Tibial nerve (tissue), 4 donors: ENCODE data around the gene TAF11L4. TPM values are rescaled to one million over a fixed set of nuclear protein-coding genes. Genes with fewer than 3 reads are reported as not detected.
"Not testable (repeated sequence)": the region's sequence is repeated elsewhere in the genome, so short reads cannot be mapped to it uniquely, and the experiment has no call there.

Experiments
- DNase-seq, 2 donors: peaks; one replicate each; pipeline ENCODE4 v3.0.0-alpha.2; 2019; ENCODE audit warnings: low spot score in 2 of 2
- H3K27ac ChIP-seq, 4 donors: fragments of 200-600 bp; sonication (generic) in 3 of 4; one replicate each; pipeline ENCODE4 v1.5.1; 2017 to 2019; ENCODE audit warnings: mild to moderate bottlenecking in 1 of 4
- H3K27me3 ChIP-seq, 2 donors: fragments of 200-600 bp; sonication (generic) in 1 of 2; one replicate each; pipeline versions ENCODE4 v1.5.1 to v1.6.0; 2017 to 2019
- H3K36me3 ChIP-seq, 3 donors: fragments of 200-600 bp; sonication (generic); one replicate each; pipeline ENCODE4 v1.5.1; 2018 to 2019
- H3K4me1 ChIP-seq, 4 donors: fragments of 200-600 bp; sonication (generic) in 3 of 4; one replicate each; pipeline ENCODE4 v1.5.1; 2017 to 2019
- H3K4me3 ChIP-seq, 4 donors: fragments of 200-600 bp; sonication (generic) in 3 of 4; one replicate each; pipeline ENCODE4 v1.5.1; 2017 to 2019; ENCODE audit warnings: mild to moderate bottlenecking in 1 of 4, moderate library complexity in 1 of 4
- H3K9me3 ChIP-seq, 4 donors: fragments of 200-600 bp; sonication (generic) in 3 of 4; one replicate each; pipeline ENCODE4 v1.5.1; 2017 to 2019
- EP300 ChIP-seq, 2 donors: sonication (generic); formaldehyde crosslinking; IDR thresholded peaks; one replicate each; pipeline ENCODE4 v1.6.1; 2017; ENCODE audit warnings: antibody characterized with exemption in 2 of 2, mild to moderate bottlenecking in 1 of 2
- POLR2A ChIP-seq, 2 donors: fragments of 450-650 bp; IDR thresholded peaks; one replicate each; pipeline ENCODE4 v1.6.1; 2017; ENCODE audit warnings: antibody characterized with exemption in 2 of 2, mild to moderate bottlenecking in 2 of 2, moderate library complexity in 2 of 2
- WGBS, 2 donors: methylation state at CpG; one replicate each; pipeline ENCODE4 v1.1.5; 2018; 5-methylcytosine and 5-hydroxymethylcytosine counted together
- total RNA-seq, 4 donors: library from RNA; depleted of rRNA; stranded (reverse); fragments of >200 nt; gene quantifications; one replicate each; pipeline ENCODE4 v1.1.0, GENCODE V29; 2016
- TF ChIP-seq, protein P1 (sequence below), 5 experiments: fragments of 200-600 bp in 3 of 5; fragments of 450-650 bp in 2 of 5; sonication (generic) in 3 of 5; IDR thresholded peaks; one replicate each; pipeline ENCODE4 v1.5.1; 2016 to 2019; ENCODE audit warnings: antibody characterized with exemption in 5 of 5, mild to moderate bottlenecking in 3 of 5, moderate library complexity in 2 of 5

TAF11L4 gene
- not detected for total RNA-seq

- DNase-seq, H3K36me3 ChIP-seq, H3K9me3 ChIP-seq, H3K4me3 ChIP-seq, H3K4me1 ChIP-seq, H3K27me3 ChIP-seq, H3K27ac ChIP-seq: not testable (repeated sequence)
- no CpG with 5 or more reads among the region's 15 CpGs for WGBS, 2 donors
These were observed at the start of gene TAF11L4 for GRCh38 chr5:17521501-17521900. TSS of gene TAF11L4 (plus strand) at chr5:17521801.

DNA sequence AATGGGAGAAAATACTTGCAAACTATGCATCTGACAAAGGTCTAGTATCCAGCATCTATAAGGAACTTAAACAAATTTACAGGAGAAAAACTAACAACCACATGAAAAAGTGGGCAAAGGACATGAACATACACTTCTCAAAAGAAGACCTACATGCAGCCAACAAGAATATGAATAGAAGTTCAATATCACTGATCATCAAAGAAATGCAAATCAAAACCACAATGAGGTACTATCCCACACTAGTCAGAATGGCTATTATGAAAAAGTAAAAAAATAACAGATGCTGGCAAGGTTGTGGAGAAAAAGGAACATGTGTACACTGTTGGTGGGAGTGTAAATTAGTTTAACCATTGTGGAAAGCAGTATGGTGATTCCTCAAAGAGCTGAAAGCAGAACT, 46.5 kb upstream of the TAF11L4 start:
- not testable (repeated sequence) for H3K27me3 ChIP-seq, H3K9me3 ChIP-seq, H3K27ac ChIP-seq, H3K4me3 ChIP-seq, H3K36me3 ChIP-seq, DNase-seq, H3K4me1 ChIP-seq

DNA sequence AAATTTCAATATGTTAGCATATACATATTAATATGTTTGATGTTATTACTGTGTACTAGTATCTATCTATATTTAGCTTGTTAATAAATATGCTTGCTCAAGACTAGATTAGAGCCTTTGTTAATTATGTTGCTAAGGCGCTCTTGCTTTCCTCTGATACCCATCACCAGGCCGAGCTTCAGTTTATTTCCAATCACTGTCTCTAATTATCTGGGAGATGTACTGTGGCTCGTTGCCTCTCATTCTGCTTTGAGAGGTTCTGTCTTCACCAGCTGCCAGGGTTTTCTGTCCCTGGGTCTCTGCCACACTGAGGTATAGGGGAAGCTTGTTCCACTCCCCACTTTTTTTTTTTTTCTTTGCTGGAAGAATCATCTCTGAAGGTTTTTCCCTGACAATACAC, 44.6 kb upstream of the TAF11L4 start:
- 79 to 83% methylated on average over 3 of the region's 3 CpGs for WGBS, 2 donors
- TF ChIP-seq EP300 (IDR thresholded peaks at IDR 0.05) (no peak), POLR2A (IDR thresholded peaks at IDR 0.05) (no peak)
- TF ChIP-seq, protein P1, sequence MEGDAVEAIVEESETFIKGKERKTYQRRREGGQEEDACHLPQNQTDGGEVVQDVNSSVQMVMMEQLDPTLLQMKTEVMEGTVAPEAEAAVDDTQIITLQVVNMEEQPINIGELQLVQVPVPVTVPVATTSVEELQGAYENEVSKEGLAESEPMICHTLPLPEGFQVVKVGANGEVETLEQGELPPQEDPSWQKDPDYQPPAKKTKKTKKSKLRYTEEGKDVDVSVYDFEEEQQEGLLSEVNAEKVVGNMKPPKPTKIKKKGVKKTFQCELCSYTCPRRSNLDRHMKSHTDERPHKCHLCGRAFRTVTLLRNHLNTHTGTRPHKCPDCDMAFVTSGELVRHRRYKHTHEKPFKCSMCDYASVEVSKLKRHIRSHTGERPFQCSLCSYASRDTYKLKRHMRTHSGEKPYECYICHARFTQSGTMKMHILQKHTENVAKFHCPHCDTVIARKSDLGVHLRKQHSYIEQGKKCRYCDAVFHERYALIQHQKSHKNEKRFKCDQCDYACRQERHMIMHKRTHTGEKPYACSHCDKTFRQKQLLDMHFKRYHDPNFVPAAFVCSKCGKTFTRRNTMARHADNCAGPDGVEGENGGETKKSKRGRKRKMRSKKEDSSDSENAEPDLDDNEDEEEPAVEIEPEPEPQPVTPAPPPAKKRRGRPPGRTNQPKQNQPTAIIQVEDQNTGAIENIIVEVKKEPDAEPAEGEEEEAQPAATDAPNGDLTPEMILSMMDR (IDR thresholded peaks at IDR 0.05): no peak
- no peak for DNase-seq
- no peak overlapping the region for H3K4me3 ChIP-seq
- no peaks in the 10 kb centered on the region for H3K9me3 ChIP-seq
- no peaks in the 10 kb centered on the region for H3K4me1 ChIP-seq
- no peak overlapping the region for H3K27ac ChIP-seq
- H3K27me3 ChIP-seq: no peaks in the 10 kb centered on the region
- H3K36me3 ChIP-seq: no peaks in the 10 kb centered on the region

DNA sequence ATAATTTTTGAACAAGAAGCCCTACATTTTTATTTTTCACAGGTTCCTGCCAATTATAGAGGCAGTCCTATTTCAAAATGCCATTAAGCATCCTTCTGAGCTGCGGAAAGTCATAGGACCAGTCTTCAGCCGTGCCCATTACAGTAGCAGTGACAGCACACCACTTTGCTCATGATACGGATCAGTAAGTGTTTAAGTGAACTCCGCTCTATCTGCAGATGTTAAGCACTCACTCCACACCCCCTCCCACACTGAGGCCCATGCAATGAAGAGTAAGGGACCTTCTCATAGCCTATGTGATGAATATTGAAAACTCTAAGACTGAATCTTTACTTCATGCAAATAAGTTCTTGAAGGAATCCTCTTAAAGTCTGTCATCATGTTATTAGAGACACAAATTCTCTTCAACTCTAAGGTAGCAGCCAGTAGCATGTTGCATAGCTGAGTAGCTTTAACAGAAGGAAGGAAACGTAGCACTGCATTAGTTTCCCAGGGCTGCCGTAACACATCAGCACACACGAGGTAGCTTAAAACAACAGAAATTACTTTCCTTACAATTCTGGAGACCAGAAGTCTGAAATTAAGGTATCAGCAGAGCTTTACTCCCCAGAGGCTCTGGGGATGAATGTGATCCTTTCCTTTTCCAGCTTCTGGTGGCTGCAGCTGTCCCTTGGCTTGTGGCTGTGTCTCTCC, 43.9 kb upstream of the TAF11L4 start:
- DNase-seq: no peak
- H3K4me1 ChIP-seq: no peaks in the 10 kb centered on the region
- 70 to 75% methylated on average over 7 of the region's 7 CpGs for WGBS, 2 donors

DNA sequence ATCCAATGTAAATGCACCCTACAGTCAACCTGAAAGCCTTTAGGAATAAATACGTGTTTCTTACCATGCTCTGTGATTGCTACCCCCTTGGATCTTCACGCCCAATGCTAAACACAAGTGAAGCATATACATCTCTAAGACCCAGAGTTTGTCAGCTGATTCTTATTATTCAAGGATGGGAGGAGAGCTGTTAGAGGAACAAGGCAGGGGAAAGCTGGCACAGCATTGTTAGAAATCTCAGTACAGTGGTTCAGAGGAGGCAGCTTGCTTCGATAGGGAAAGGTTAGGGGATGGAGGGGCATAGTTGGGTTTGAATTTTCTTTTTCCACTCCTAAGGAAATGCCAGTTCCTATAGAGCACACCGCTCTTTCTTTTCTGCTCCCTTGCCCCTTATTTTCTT, 40.2 kb upstream of the TAF11L4 start:
- Histone ChIP-seq H3K4me3 (no peak overlapping the region), H3K9me3 (no peaks in the 10 kb centered on the region), H3K27me3 (no peaks in the 10 kb centered on the region), H3K4me1 (no peaks in the 10 kb centered on the region), H3K36me3 (no peaks in the 10 kb centered on the region), H3K27ac (no peak overlapping the region)
- no peak for DNase-seq
- 71 to 76% methylated on average over 4 of the region's 4 CpGs for WGBS, 2 donors
- no peak for TF ChIP-seq EP300 (IDR thresholded peaks at IDR 0.05)
- TF ChIP-seq POLR2A (IDR thresholded peaks at IDR 0.05): no peak
- TF ChIP-seq, protein P1 (IDR thresholded peaks at IDR 0.05): no peak

More for the DNA sequence above, 43.9 kb upstream of the TAF11L4 start:
- H3K27ac ChIP-seq: no peak overlapping the region
- TF ChIP-seq POLR2A (IDR thresholded peaks at IDR 0.05) (no peak), EP300 (IDR thresholded peaks at IDR 0.05) (no peak)
- TF ChIP-seq, protein P1 (IDR thresholded peaks at IDR 0.05): no peak
- H3K9me3 ChIP-seq: no peaks in the 10 kb centered on the region
- no peaks in the 10 kb centered on the region for H3K27me3 ChIP-seq
- H3K36me3 ChIP-seq: no peaks in the 10 kb centered on the region
- no peak overlapping the region for H3K4me3 ChIP-seq

GRCh38 chr5:17482790-17483189, 38.8 kb upstream of the TAF11L4 start:
- Histone ChIP-seq H3K4me1 (no peaks in the 10 kb centered on the region), H3K4me3 (no peak overlapping the region), H3K36me3 (no peaks in the 10 kb centered on the region), H3K9me3 (no peaks in the 10 kb centered on the region), H3K27me3 (no peaks in the 10 kb centered on the region), H3K27ac (no peak overlapping the region)
- no peak for DNase-seq
- WGBS, 2 donors: 78% methylated on average over 2 of the region's 2 CpGs
- TF ChIP-seq EP300 (IDR thresholded peaks at IDR 0.05) (no peak), POLR2A (IDR thresholded peaks at IDR 0.05) (no peak)
- TF ChIP-seq, protein P1 (IDR thresholded peaks at IDR 0.05): no peak

DNA sequence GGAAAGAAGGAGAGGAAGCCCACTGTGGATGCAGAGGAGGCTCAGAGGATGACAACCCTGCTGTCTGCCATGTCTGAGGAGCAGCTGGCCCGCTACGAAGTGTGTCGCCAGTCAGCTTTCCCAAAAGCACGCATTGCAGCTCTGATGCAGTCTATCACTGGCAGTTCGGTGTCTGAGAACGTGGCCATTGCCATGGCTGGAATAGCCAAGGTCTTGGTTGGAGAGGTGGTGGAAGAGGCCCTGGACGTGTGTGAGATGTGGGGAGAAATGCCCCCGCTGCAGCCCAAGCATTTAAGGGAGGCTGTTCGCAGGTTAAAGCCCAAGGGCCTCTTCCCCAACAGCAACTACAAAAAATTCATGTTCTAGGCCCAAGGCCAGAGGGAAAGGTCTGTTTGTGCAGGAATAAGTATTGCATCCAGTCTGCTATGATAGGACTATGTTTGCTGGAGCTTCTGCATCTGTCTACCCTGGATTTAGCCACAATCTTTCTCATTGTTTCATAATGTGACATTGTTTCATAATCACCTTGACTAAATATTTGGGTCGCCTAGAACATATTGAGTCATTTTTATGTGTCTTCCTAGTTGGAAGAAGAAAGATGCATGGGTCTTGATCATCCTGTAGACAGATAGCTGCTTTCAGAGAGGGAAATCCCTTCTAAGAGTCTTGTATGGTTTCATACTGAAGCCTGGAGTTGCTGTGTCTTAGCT, 35.0 kb upstream of the TAF11L4 start:
- H3K27ac ChIP-seq, H3K4me3 ChIP-seq, DNase-seq, H3K4me1 ChIP-seq, H3K36me3 ChIP-seq, H3K27me3 ChIP-seq, H3K9me3 ChIP-seq: not testable (repeated sequence)
- whole genome bisulfite sequencing, 2 donors: 90% methylated on average over 10 of the region's 10 CpGs
